ENCODE results near the gene ZFP30. TPM values are rescaled to one million over a fixed set of nuclear protein-coding genes. Genes with fewer than 3 reads are reported as not detected.
A peak's percentile ranks its signal among the peaks of the same experiment; 100 is the strongest.

The ZFP30 gene
- polyA plus RNA-seq, 3 donors: 0.28 to 0.85 (median 0.46) TPM

GRCh38 chr19:37655689-37656371, 565 bp upstream of the ZFP30 start:
- DNase-seq: peak; percentile 33 to 55 (median 35)
- Histone ChIP-seq H3K4me1 (ENCODE audit: control insufficient read depth in 1 of 2, insufficient read depth in 2 of 2, low read length in 2 of 2) (peaks cover 19 to 22% of the 10 kb centered on the region in 2 donors), H3K27me3 (ENCODE audit: control insufficient read depth in 2 of 2, insufficient read depth in 2 of 2, low read length in 2 of 2) (no peaks in the 10 kb centered on the region), H3K4me3 (replicated peaks in 1 of 3; ENCODE audit: low read depth in 2 of 3, low read length in 3 of 3) (peak overlapping the region; percentile 51 to 87 (median 81)), H3K4me2 (replicated peaks; ENCODE audit: extremely low read depth, low read length, poor library complexity, severe bottlenecking) (peak overlapping the region; percentile 82), H2AFZ (ENCODE audit: insufficient read depth, low read depth, low read length, poor library complexity, severe bottlenecking) (peak overlapping the region; percentile 93), H3K9me3 (replicated peaks in 1 of 2; ENCODE audit: control insufficient read depth in 1 of 2, insufficient read depth in 1 of 2, low read length in 2 of 2) (peaks cover 14 to 21% of the 10 kb centered on the region in 2 donors), H3K9ac (ENCODE audit: insufficient read depth, low read length, poor library complexity, severe bottlenecking) (peak overlapping the region; percentile 76), H3K79me2 (ENCODE audit: insufficient read depth, low read length) (peaks cover 10% of the 10 kb centered on the region), H4K20me1 (ENCODE audit: insufficient read depth, low read length) (no peaks in the 10 kb centered on the region), H3K27ac (ENCODE audit: low read depth in 1 of 2, low read length in 2 of 2) (peak overlapping the region; percentile 69 to 74), H3K36me3 (replicated peaks in 1 of 2; ENCODE audit: control insufficient read depth in 1 of 2, insufficient read depth in 2 of 2, low read length in 2 of 2) (no peaks in the 10 kb centered on the region)
- no peak for TF ChIP-seq CTCF (IDR thresholded peaks at IDR 0.05)
- Mint-ChIP-seq H3K4me3 (peak overlapping the region; percentile 94 to 96), H3K9me3 (peaks cover 8 to 40% (median 27%) of the 10 kb centered on the region in 7 donors), H3K27ac (peak overlapping the region in 6 of 7 donors; percentile 67 to 88 (median 81)), H3K27me3 (ENCODE audit: low read depth in 3 of 3) (peaks cover 2 to 8% (median 3%) of the 10 kb centered on the region in 3 donors), H3K36me3 (peaks cover 3 to 5% of the 10 kb centered on the region in 2 donors), H3K4me1 (peaks cover 23% of the 10 kb centered on the region)
- intact Hi-C loops (cut with micrococcal nuclease): no loop called here
- WGBS (ENCODE audit: insufficient coverage): under 1% methylated on average over 55 of the region's 57 CpGs

DNA sequence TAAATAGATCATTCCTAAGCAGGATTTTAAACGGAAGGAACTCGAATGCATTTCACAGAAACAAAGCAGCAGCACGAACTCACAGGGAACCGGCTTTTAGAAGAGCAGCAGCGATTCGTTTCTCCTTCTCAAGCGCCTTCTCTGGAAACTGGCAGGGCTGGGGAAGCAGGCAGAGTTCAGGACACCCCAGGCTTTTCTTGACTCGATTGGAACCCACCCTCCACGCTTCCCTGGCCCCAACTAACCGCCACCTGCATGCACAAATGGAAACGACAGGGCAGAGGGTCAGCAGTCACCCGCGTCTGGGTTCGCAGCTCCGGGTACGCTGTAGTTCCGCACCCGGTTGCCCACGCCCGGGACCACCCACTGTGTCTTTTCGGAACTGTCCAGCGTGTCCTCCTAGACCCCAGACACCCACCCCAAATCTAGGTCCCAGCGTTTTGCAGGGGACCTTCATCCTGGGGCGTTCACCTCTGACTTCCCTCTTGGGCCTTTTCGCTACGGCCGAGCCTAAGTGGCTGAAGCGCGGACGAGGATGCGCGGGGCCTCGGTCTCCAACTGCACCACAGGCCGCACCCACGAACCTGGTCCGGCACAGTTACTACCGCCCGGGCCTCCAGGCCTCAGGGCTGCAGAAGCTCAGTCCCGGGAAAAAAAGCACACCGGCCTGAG, 500 bp downstream of the ZFP30 start:
- H3K4me3 ChIP-seq (replicated peaks in 1 of 3; ENCODE audit: low read depth in 2 of 3, low read length in 3 of 3): peak overlapping the region; percentile 51 to 87 (median 81)
- peak; percentile 6 to 17 (median 8) for DNase-seq
- no peaks in the 10 kb centered on the region for H3K27me3 ChIP-seq (ENCODE audit: control insufficient read depth in 2 of 2, insufficient read depth in 2 of 2, low read length in 2 of 2)
- H4K20me1 ChIP-seq (ENCODE audit: insufficient read depth, low read length): no peaks in the 10 kb centered on the region
- no peak for TF ChIP-seq CTCF (IDR thresholded peaks at IDR 0.05)
- Mint-ChIP-seq H3K27me3 (ENCODE audit: low read depth in 3 of 3) (peaks cover 2 to 8% (median 3%) of the 10 kb centered on the region in 3 donors), H3K27ac (peak overlapping the region in 6 of 7 donors; percentile 50 to 85 (median 74)), H3K36me3 (peaks cover 6 to 14% of the 10 kb centered on the region in 2 donors), H3K4me3 (peak overlapping the region; percentile 94 to 96), H3K4me1 (peaks cover 23% of the 10 kb centered on the region), H3K9me3 (peaks cover 16 to 43% (median 26%) of the 10 kb centered on the region in 7 donors)
- peaks cover 19 to 22% of the 10 kb centered on the region in 2 donors for H3K4me1 ChIP-seq (ENCODE audit: control insufficient read depth in 1 of 2, insufficient read depth in 2 of 2, low read length in 2 of 2)
- peaks cover 0 to 1% of the 10 kb centered on the region in 2 donors for H3K36me3 ChIP-seq (replicated peaks in 1 of 2; ENCODE audit: control insufficient read depth in 1 of 2, insufficient read depth in 2 of 2, low read length in 2 of 2)
- intact Hi-C loops (cut with micrococcal nuclease): no loop called here
- H3K9me3 ChIP-seq (replicated peaks in 1 of 2; ENCODE audit: control insufficient read depth in 1 of 2, insufficient read depth in 1 of 2, low read length in 2 of 2): peaks cover 13 to 21% of the 10 kb centered on the region in 2 donors
- peaks cover 10% of the 10 kb centered on the region for H3K79me2 ChIP-seq (ENCODE audit: insufficient read depth, low read length)
- peak overlapping the region; percentile 82 for H3K4me2 ChIP-seq (replicated peaks; ENCODE audit: extremely low read depth, low read length, poor library complexity, severe bottlenecking)
- H3K27ac ChIP-seq (ENCODE audit: low read depth in 1 of 2, low read length in 2 of 2): peak overlapping the region; percentile 69 to 74
- WGBS (ENCODE audit: insufficient coverage): under 1% methylated on average over 40 of the region's 40 CpGs
- H3K9ac ChIP-seq (ENCODE audit: insufficient read depth, low read length, poor library complexity, severe bottlenecking): peak overlapping the region; percentile 76
- H2AFZ ChIP-seq (ENCODE audit: insufficient read depth, low read depth, low read length, poor library complexity, severe bottlenecking): peak overlapping the region; percentile 93

Measured in CD14-positive monocyte (primary cell).